Smooth muscle cell (in vitro differentiated cells): ENCODE measurements around the gene CACHD1. TPM values are rescaled to one million over a fixed set of nuclear protein-coding genes. Genes with fewer than 3 reads are reported as not detected.

Experiments used
- DNase-seq: peaks from one replicate; lab custom pipeline; 2025; ENCODE audit not compliant: unreplicated experiment; lab: John Stamatoyannopoulos, UW
- H2AFZ ChIP-seq: fragments of 200-600 bp; sonication (generic); 2 replicates; pipeline ENCODE4 v1.6.0; 2016; ENCODE audit warnings: antibody characterized with exemption, low read depth, mild to moderate bottlenecking
- H3F3A ChIP-seq: fragments of 200-600 bp; sonication (generic); 2 replicates; pipeline ENCODE4 v1.6.0; 2017; ENCODE audit warnings: antibody characterized with exemption, low read depth
- H3K27ac ChIP-seq: fragments of 200-600 bp; sonication (generic); 2 replicates; pipeline ENCODE4 v1.5.1; 2016; ENCODE audit warnings: low read depth, mild to moderate bottlenecking
- H3K27me3 ChIP-seq: fragments of 200-600 bp; sonication (generic); 2 replicates; pipeline ENCODE4 v1.6.1; 2016; ENCODE audit warnings: low read depth, mild to moderate bottlenecking
- H3K36me3 ChIP-seq: fragments of 200-600 bp; sonication (generic); 2 replicates; pipeline ENCODE4 v1.5.1; 2016; ENCODE audit warnings: low read depth
- H3K4me1 ChIP-seq: fragments of 200-600 bp; sonication (generic); 2 replicates; pipeline ENCODE4 v1.5.1; 2016; ENCODE audit warnings: low read depth
- H3K4me2 ChIP-seq: fragments of 200-600 bp; sonication (generic); 2 replicates; pipeline ENCODE4 v1.6.0; 2016; ENCODE audit warnings: mild to moderate bottlenecking
- H3K4me3 ChIP-seq: fragments of 200-600 bp; sonication (generic); 2 replicates; pipeline ENCODE4 v1.5.1; 2016; ENCODE audit warnings: mild to moderate bottlenecking
- H3K79me2 ChIP-seq: fragments of 200-600 bp; sonication (generic); 2 replicates; pipeline ENCODE4 v1.6.0; 2016; ENCODE audit warnings: low read depth, mild to moderate bottlenecking
- H3K9ac ChIP-seq: fragments of 200-600 bp; sonication (generic); 2 replicates; pipeline ENCODE4 v1.6.0; 2016; ENCODE audit warnings: low read depth
- H3K9me3 ChIP-seq: fragments of 200-600 bp; sonication (generic); replicated peaks from 2 replicates; pipeline ENCODE4 v1.5.1; 2016; ENCODE audit warnings: low read depth
- H4K20me1 ChIP-seq: fragments of 200-600 bp; sonication (generic); 2 replicates; pipeline ENCODE4 v1.6.0; 2016; ENCODE audit warnings: low read depth
- CTCF ChIP-seq: fragments of 200-600 bp; sonication (generic); IDR thresholded peaks from 2 replicates; pipeline ENCODE4 v1.5.1; 2017; ENCODE audit warnings: borderline replicate concordance, mild to moderate bottlenecking, antibody characterized with exemption; ENCODE audit not compliant: insufficient read depth, poor library complexity, severe bottlenecking
- WGBS: methylation state at CpG from one replicate; pipeline ENCODE4 v1.1.7; 2016; ENCODE audit warnings: low lambda C conversion rate; 5-methylcytosine and 5-hydroxymethylcytosine counted together
- polyA plus RNA-seq: library from polyadenylated mRNA; unstranded; fragments of >200 nt; fragmentation: Nextera tagmentation; extraction: Ambion mirVana; gene quantifications from 2 replicates; pipeline ENCODE4 v1.2.1, GENCODE V29; 2016
- total RNA-seq: library from RNA; depleted of rRNA; stranded (reverse); fragments of >200 nt; gene quantifications from 2 replicates; pipeline ENCODE4 v1.2.3, GENCODE V29; 2014

Gene CACHD1
- total and polyA plus RNA-seq, 2 experiments from 2014 or later: 12.9 to 20.8 TPM

- H3K4me3 ChIP-seq: no peak overlapping the region
- no peaks in the 10 kb centered on the region for H3K36me3 ChIP-seq
- 93% methylated on average over 2 of the region's 2 CpGs for WGBS
- no peaks in the 10 kb centered on the region for H3F3A ChIP-seq
- peaks cover 84% of the 10 kb centered on the region for H3K79me2 ChIP-seq
- H3K9ac ChIP-seq: no peak overlapping the region
- peaks cover 52% of the 10 kb centered on the region for H3K4me1 ChIP-seq
- H4K20me1 ChIP-seq: peaks cover 63% of the 10 kb centered on the region
- no peak overlapping the region for H2AFZ ChIP-seq
- H3K4me2 ChIP-seq: no peak overlapping the region
- DNase-seq: no peak
- H3K27me3 ChIP-seq: no peaks in the 10 kb centered on the region
- no peak for TF ChIP-seq CTCF
- no peak overlapping the region for H3K27ac ChIP-seq
- H3K9me3 ChIP-seq: no peaks in the 10 kb centered on the region
Observed at GRCh38 chr1:64524614-64525013, 54.7 kb downstream of the CACHD1 start.

- Histone ChIP-seq H4K20me1 (peaks cover 57% of the 10 kb centered on the region), H3K4me1 (peaks cover 46% of the 10 kb centered on the region), H3F3A (no peaks in the 10 kb centered on the region), H3K4me2 (no peak overlapping the region), H3K36me3 (no peaks in the 10 kb centered on the region), H3K27me3 (no peaks in the 10 kb centered on the region), H3K4me3 (no peak overlapping the region), H3K9me3 (no peaks in the 10 kb centered on the region), H3K79me2 (peaks cover 84% of the 10 kb centered on the region), H3K9ac (no peak overlapping the region), H3K27ac (no peak overlapping the region), H2AFZ (no peak overlapping the region)
- WGBS: 91% methylated on average over 3 of the region's 3 CpGs
- no peak for TF ChIP-seq CTCF
- DNase-seq: no peak
Observed at GRCh38 chr1:64525116-64525686, 55.3 kb downstream of the CACHD1 start.

GRCh38 chr1:64526312-64526711, 56.4 kb downstream of the CACHD1 start:
- no peak overlapping the region for H3K4me3 ChIP-seq
- H3K4me2 ChIP-seq: no peak overlapping the region
- no peak for DNase-seq
- H2AFZ ChIP-seq: no peak overlapping the region
- peaks cover 50% of the 10 kb centered on the region for H4K20me1 ChIP-seq
- TF ChIP-seq CTCF: no peak
- peaks cover 76% of the 10 kb centered on the region for H3K79me2 ChIP-seq
- no peaks in the 10 kb centered on the region for H3K27me3 ChIP-seq
- H3K36me3 ChIP-seq: no peaks in the 10 kb centered on the region
- H3K4me1 ChIP-seq: peaks cover 39% of the 10 kb centered on the region
- no peaks in the 10 kb centered on the region for H3K9me3 ChIP-seq
- WGBS: 75% methylated on average over 3 of the region's 3 CpGs
- no peaks in the 10 kb centered on the region for H3F3A ChIP-seq
- no peak overlapping the region for H3K27ac ChIP-seq
- H3K9ac ChIP-seq: no peak overlapping the region

GRCh38 chr1:64527165-64527564, 57.2 kb downstream of the CACHD1 start:
- Histone ChIP-seq H3K9me3 (no peaks in the 10 kb centered on the region), H3K27ac (no peak overlapping the region), H2AFZ (no peak overlapping the region), H3F3A (no peaks in the 10 kb centered on the region), H3K9ac (no peak overlapping the region), H3K4me1 (peaks cover 36% of the 10 kb centered on the region), H4K20me1 (peaks cover 48% of the 10 kb centered on the region), H3K4me2 (no peak overlapping the region), H3K79me2 (peaks cover 69% of the 10 kb centered on the region), H3K4me3 (no peak overlapping the region), H3K36me3 (no peaks in the 10 kb centered on the region), H3K27me3 (no peaks in the 10 kb centered on the region)
- WGBS: 84% methylated on average over 10 of the region's 10 CpGs
- no peak for TF ChIP-seq CTCF
- DNase-seq: no peak
